IPS DF 19.7 (cell line): ENCODE data around the gene USP15.

ENCODE experiments used
- DNase-seq: peaks from one replicate; pipeline ENCODE4 v3.0.0-alpha.2; 2013; ENCODE audit warnings: low read depth, low spot score

USP15 gene

GRCh38 chr12:62258231-62258630, 2.0 kb upstream of the USP15 start:
- no peak for DNase-seq

DNA sequence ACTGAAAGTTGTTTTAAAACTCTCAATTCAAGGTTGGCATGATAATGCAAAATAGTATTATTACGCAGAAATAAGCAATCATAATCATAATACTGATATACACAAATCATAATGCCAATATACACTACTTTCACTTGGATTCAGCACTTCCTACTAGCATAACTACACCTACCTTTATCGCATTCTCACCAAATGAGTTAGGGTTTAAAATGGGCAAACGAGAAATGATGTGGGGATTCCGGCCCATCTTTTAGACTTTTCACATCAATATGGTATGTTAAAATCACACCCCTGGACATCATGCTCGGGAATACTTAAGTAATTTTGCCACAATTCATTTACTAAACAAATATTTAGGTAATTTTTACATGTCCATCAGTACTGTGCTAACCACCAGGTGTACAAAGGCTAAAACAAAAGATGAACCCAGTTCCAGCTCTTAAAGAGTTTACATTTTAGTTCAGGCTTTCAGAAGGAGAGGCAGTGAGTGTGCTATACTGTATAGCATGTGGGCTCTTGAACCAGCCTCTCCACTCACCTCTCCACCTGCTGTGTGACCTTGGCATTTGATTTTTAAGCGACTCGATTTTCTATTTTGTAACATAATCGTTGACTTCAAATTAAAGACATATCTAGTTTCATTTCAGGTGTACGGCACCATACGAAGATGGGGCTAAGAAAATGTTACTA, 1.1 kb upstream of the USP15 start:
- DNase-seq = no peak

DNA sequence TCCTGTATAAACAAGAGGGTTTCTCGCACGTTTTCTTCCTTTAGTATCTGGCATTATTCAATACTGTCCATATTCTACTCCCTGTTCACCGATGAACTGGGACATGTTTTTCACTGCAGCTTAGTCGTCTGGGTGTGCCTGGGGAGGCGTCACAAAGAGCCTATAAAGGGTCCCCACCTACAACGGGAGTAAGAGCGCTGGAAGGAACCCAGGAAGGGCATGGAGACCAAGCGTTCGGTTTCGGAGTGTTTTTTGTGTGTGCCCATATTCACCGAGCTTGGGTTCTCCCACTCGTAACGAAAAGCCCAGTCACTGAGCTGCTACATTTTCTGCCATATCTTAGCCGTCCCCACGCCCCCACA, 592 bp upstream of the USP15 start:
- no peak for DNase-seq

- DNase-seq = no peak
These were observed 804 bp downstream of the USP15 start for GRCh38 chr12:62260733-62261683.

DNA sequence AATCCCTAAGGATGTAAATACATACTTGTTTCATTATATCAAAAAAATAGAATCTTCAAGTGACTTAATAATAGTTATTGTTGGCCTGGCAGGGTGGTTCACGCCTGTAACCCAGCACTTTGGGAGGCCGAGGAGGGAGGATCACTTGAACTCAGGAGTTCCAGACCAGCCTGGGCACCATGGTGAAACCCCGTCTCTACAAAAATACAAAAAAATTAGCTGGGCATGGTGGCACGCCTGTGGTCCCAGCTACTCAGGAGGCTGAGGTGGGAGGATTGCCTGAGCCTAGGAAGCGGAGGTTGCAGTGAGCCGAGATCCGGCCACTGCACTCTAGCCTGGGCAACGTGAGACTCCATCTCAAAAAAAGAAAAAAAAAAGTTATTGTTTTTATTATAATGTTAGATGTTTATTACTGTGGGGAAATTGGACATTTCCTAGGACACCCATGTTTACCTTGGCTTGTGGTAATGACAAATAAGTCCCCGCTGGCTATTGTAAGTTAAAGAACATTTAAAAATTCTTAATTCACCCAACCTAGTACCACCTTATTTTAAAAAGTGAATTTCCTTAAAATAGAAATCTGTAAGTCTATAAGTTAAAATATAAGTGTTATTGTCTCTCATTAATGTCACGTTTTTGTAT, 1.8 kb downstream of the USP15 start:
- DNase-seq = no peak

DNA sequence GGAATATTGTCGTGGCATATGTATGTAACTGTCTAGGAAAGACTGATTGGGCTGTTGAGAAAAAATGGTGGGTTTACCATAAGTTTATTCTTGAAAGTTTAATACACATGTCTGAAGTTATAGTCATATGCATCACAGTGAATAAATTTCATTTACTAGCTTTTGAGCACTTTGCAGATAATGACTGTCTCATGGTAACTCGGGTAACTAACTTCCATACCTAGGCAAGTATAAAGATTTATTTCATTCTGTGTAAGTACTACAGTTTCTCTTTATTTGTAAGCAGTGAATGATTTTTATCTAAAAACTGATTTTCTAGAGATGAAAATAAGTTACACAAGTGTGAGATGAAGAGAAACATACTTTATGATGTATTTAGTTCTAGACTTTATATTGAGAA, 3.0 kb downstream of the USP15 start:
- DNase-seq = no peak

GRCh38 chr12:62263966-62264365, 3.8 kb downstream of the USP15 start:
- no peak for DNase-seq

DNA sequence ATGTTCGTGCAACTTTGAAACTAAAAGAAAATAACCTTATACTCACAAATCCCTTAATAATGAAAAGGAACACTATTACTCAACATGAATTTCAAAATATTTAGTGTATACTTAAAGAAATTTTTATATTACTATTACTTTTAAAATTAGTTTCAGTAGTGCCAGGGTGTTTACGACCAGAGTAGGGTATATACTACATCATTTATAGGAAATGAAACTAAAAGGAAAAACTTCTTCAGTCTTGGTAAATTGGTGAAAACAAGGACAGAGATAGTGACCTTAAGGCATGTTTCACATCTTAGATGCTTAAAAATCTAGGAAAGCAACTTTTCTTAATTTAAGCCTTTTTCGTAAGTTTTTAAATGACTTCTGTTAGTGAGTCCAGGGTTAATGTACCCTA, 4.5 kb downstream of the USP15 start:
- no peak for DNase-seq

DNA sequence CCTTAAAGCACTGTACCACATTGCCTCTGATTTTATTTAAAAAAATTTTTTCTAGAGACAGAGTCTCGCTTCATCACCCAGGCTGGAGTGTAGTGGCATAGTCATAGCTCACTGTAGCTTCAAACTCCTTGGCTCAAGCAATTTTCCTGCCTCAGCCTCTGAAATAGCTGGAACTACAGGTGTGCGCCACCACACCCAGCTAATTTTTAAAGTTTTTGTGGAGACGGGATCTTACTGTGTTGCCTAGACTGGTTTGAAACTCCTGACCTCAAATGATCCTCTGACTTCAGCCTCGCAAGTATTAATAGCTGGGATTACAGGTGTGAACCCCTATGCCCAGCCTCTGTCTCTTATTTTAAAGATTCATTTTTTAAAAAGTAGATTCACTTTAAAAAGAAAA, 5.3 kb downstream of the USP15 start:
- DNase-seq = no peak

- no peak for DNase-seq
These were observed 6.8 kb downstream of the USP15 start for GRCh38 chr12:62267026-62267425.

DNA sequence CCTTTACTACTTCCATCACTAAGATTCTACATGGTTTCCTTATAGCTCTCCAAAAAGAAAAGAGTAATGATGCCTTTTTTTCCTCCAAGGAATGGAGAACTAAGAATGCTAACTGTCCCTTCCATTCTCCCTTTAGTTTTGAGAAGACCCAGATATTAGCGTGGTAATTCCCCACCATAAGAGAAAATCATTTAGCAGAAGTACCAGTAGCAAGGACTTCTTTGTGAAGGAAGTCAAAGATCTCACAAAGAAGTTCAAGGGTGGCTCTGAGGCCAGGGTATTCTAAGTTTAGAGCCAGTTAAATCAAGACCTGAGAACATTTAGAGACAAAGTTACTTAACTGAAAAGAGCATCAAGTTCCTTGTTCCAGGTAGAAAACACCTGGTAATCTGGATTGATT, 7.3 kb downstream of the USP15 start:
- DNase-seq = no peak

GRCh38 chr12:62268956-62269355, 8.8 kb downstream of the USP15 start:
- DNase-seq = no peak

DNA sequence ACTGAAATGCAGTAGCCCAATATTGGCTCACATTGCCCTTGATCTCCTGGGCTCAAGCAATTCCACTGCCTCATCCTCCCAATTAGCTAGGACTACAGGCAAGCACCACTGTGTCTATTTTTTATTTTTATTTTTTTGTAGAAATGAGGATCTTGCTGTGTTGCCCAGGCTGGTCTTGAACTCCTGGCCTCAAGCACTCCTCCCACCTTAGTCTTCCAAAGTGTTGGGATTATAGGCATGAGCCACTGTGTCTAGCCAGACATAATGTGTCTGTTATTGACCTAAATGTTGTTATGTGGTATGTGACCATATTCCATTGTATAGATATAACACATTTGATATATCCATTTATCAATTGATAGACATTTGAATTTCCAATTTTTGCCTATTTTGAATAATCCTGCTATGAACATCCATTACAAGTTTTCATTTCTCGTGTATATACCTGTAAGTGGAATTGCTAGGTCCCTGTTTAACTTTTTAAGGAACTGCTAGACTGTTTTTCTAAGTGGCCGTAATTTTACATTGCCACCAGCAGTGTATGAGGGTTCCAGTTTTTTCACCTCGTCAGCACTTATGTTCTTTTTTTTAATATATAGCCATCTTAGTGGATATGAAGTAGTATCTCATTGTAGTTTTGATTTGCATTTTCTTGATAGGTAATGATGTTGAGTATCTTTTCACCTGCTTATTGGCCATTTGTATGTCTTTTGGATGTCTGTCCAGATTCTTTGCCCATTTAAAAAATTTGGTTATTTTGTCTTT, 9.4 kb downstream of the USP15 start:
- DNase-seq = no peak

DNA sequence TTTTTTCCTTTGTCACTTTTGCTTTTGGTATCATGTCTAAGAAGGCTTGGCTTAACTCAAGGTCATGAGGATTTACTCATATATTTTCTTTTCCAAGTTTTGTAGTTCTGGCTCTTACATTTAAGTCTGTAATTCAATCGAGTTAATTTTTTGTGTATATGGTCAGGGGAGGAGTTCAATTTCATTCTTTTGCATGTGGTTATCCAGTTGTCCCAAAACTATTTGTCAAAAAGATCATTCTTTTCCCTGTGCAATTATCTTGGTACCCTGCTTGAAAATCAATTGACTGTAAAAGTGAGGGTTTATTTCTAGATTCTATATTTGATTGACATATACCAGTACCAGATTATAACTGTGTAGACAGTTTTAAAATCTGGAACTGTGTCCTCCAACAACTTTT, 10.2 kb downstream of the USP15 start:
- no peak for DNase-seq

GRCh38 chr12:62270872-62271271, 10.7 kb downstream of the USP15 start:
- no peak for DNase-seq

DNA sequence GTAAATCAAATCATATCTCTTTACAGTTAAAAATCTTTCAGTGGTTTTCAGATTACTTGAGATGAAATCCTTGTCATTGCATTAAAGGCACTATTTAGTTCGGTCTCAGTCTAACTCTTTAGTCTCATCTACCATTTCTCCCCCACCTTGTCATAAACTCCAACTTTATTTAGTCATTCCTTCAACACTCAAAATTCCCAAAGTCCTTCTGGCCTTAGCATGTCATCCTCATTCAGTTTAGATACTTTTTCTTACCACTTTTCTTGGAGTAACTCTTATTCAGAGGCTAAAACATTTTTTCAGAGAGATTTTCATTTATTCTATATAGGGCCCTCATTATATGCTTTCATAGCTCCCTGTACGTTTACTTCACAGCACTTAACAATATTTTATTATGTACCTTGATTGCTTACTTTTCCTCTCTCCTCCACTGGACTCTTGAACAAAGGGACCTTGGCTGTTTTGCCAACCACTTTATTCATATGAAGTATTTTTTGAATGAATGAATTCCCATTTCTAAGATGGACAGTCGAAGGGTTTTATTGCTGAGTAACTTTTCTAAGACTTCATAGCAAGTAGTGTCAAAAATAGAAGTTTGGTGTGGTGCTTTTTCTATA, 12.8 kb downstream of the USP15 start:
- DNase-seq = no peak

DNA sequence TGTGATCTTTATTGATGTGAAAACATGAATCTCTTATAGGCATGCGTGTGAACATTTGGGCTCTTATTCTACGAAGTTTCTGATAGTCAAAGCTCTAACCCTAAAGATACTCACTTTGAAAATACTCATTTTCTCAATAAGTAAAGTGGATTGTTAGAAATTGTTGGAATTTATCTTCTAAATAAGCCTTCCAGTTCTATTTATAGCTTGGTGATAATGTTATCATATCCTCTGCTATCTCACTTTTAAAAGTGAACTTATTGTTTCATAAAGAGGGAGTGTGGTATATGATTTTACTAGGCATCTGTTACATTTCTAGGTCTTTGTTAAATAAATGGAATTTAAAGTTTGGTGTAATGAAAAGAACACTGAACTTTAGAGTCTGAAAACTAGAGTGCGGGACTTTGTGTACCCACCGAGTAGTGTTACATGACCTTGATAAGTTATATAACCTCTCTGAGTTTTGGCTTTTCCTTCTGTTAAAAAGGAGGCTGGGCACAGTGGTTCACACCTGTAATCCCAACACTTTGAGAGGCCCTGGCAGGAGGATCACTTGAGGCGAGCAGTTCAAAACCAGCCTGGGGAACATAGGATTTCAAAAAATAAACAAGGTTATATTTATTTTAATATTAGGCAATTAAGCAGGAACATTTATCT, 13.6 kb downstream of the USP15 start:
- no peak for DNase-seq

- no peak for DNase-seq
These were observed 17.8 kb downstream of the USP15 start for GRCh38 chr12:62278022-62278421.

- no peak for DNase-seq
These were observed 18.9 kb downstream of the USP15 start for GRCh38 chr12:62279058-62279457.

- DNase-seq = no peak
These were observed 19.8 kb downstream of the USP15 start for GRCh38 chr12:62279961-62280360.
